ENCODE data around the gene C3orf20. TPM values are rescaled to one million over a fixed set of nuclear protein-coding genes. Genes with fewer than 3 reads are reported as not detected.

The C3orf20 gene
- total and polyA plus RNA-seq, 2 of the 4 experiments (the other 2 are of a cell fraction): not detected

- no peak overlapping the region for H3K4me3 ChIP-seq (ENCODE audit: insufficient read depth, low read depth, low read length)
- no peaks in the 10 kb centered on the region for H3K79me1 ChIP-seq (ENCODE audit: low read depth in 1 of 2, low read length in 2 of 2)
- no TSS peak for BruUV-seq (replicated peaks)
- no peak overlapping the region for H2AK5ac ChIP-seq (ENCODE audit: low read depth, low read length)
- no peak overlapping the region for H2BK5ac ChIP-seq (ENCODE audit: low read depth, low read length, poor library complexity, severe bottlenecking)
- no peak overlapping the region for H2BK120ac ChIP-seq (ENCODE audit: low read depth, low read length)
- no peak for DNase-seq
- no peak overlapping the region for H3K4ac ChIP-seq (ENCODE audit: low read depth, low read length)
- no peak overlapping the region for H4K5ac ChIP-seq (ENCODE audit: low read depth, low read length)
- H3K18ac ChIP-seq (ENCODE audit: low read depth, low read length): no peak overlapping the region
- H2BK20ac ChIP-seq (ENCODE audit: low read depth, low read length): no peak overlapping the region
- no peak for ATAC-seq (ENCODE audit: low read depth)
- H4K91ac ChIP-seq (ENCODE audit: insufficient read depth, low read depth, low read length): no peak overlapping the region
- dilution Hi-C loops (cut with HindIII; ENCODE audit: low sequenced_read_pairs, unreplicated experiment) (no loop called here), in situ Hi-C loops (cut with MboI; ENCODE audit: low sequenced_read_pairs) (no loop called here), intact Hi-C loops (cut with micrococcal nuclease) (no loop called here)
- H2AK9ac ChIP-seq (replicated peaks; ENCODE audit: low read depth, low read length, poor library complexity): no peak overlapping the region
- H3K4me2 ChIP-seq (ENCODE audit: low read depth, low read length): no peak overlapping the region
- peaks cover 1% of the 10 kb centered on the region; the same call in 1 of the 2 replicates for H3K27me3 ChIP-seq (ENCODE audit: control insufficient read depth, insufficient read depth, low read length)
- no peaks in the 10 kb centered on the region for H3K9me1 ChIP-seq (ENCODE audit: insufficient read depth, low read length)
- H2AFZ ChIP-seq (replicated peaks; ENCODE audit: low read length, poor library complexity): no peak overlapping the region
- no peak overlapping the region for H3K9ac ChIP-seq (ENCODE audit: low read depth, low read length)
- ChIA-PET CTCF (no interaction called here), POLR2A (ENCODE audit: unreplicated experiment) (no interaction called here)
- no peak for TF ChIP-seq RFX5 (IDR thresholded peaks at IDR 0.05; ENCODE audit: low read depth, low read length)
- no peak for TF ChIP-seq MAZ (IDR thresholded peaks at IDR 0.05; ENCODE audit: borderline replicate concordance, low read depth, low read length)
- TF ChIP-seq RCOR1 (IDR thresholded peaks at IDR 0.05; ENCODE audit: insufficient replicate concordance, low read length): no peak
- no peak for TF ChIP-seq CEBPB (IDR thresholded peaks at IDR 0.05; ENCODE audit: low read depth, low read length)
- no peak for TF ChIP-seq POLR2A (IDR thresholded peaks at IDR 0.05; ENCODE audit: low read depth, low read length)
- no peak for TF ChIP-seq ELK1 (IDR thresholded peaks at IDR 0.05; ENCODE audit: borderline replicate concordance, low read depth, low read length)
- TF ChIP-seq NFE2L2 (IDR thresholded peaks at IDR 0.05; ENCODE audit: low read depth, low read length): no peak
- TF ChIP-seq CTCF (conservative IDR thresholded peaks at IDR 0.05; ENCODE audit: low read depth, low read length): no peak
- TF ChIP-seq CHD1 (IDR thresholded peaks at IDR 0.05; ENCODE audit: low read depth, low read length): no peak
- no peak for TF ChIP-seq MXI1 (IDR thresholded peaks at IDR 0.05; ENCODE audit: borderline replicate concordance, low read depth, low read length)
- H3K9me3 ChIP-seq (ENCODE audit: control insufficient read depth, insufficient read depth, low read length): no peaks in the 10 kb centered on the region
- no peaks in the 10 kb centered on the region; the same call in 1 of the 2 replicates for H4K20me1 ChIP-seq (ENCODE audit: insufficient read depth, low read length)
- H3K4me1 ChIP-seq (ENCODE audit: control insufficient read depth, insufficient read depth, low read length): no peaks in the 10 kb centered on the region
- H4K8ac ChIP-seq (ENCODE audit: low read depth in 2 of 2, low read length in 2 of 2): no peak overlapping the region
- H3K14ac ChIP-seq (replicated peaks; ENCODE audit: low read depth, low read length): no peak overlapping the region
- no peak overlapping the region for H3K27ac ChIP-seq (ENCODE audit: insufficient read depth, low read length)
- H3K56ac ChIP-seq (ENCODE audit: extremely low read depth, insufficient read depth, low read length): no peak overlapping the region
- no peak overlapping the region for H2BK15ac ChIP-seq (ENCODE audit: low read depth, low read length)
- H3K23ac ChIP-seq (ENCODE audit: low read depth, low read length): no peak overlapping the region
- H3K36me3 ChIP-seq (ENCODE audit: control insufficient read depth, insufficient read depth, low read length): no peaks in the 10 kb centered on the region
Observed at GRCh38 chr3:14760185-14760584, 85.2 kb downstream of the C3orf20 start.
